Subcutaneous abdominal adipose tissue (tissue), 5 donors: ENCODE results near the gene DYSF.

Experiments
- H3K27ac ChIP-seq: one replicate; pipeline ENCODE4 v1.7.0; 2013; ENCODE audit warnings: low read depth, mild to moderate bottlenecking, inconsistent platforms, low read length, moderate library complexity
- H3K27me3 ChIP-seq, 5 donors: one replicate each; pipeline ENCODE4 v1.7.0; 2013; ENCODE audit warnings: low read length in 5 of 5, inconsistent platforms in 1 of 5; ENCODE audit not compliant: control insufficient read depth in 5 of 5, insufficient read depth in 4 of 5
- H3K36me3 ChIP-seq, 5 donors: one replicate each; pipeline ENCODE4 v1.7.0; 2013; ENCODE audit warnings: low read length in 5 of 5; ENCODE audit not compliant: control insufficient read depth in 5 of 5, insufficient read depth in 5 of 5
- H3K4me1 ChIP-seq, 5 donors: one replicate each; pipeline ENCODE4 v1.7.0; 2013; ENCODE audit warnings: low read length in 5 of 5, mild to moderate bottlenecking in 3 of 5, moderate library complexity in 1 of 5; ENCODE audit not compliant: control insufficient read depth in 5 of 5, insufficient read depth in 5 of 5
- H3K4me3 ChIP-seq, 5 donors: one replicate each; pipeline ENCODE4 v1.7.0; 2013; ENCODE audit warnings: low read length in 5 of 5, low read depth in 1 of 5
- H3K9ac ChIP-seq, 5 donors: one replicate each; pipeline ENCODE4 v1.7.0; 2013; ENCODE audit warnings: low read length in 5 of 5, mild to moderate bottlenecking in 4 of 5, moderate library complexity in 3 of 5
- H3K9me3 ChIP-seq, 5 donors: one replicate each; pipeline ENCODE4 v1.7.0; 2013; ENCODE audit warnings: low read length in 5 of 5; ENCODE audit not compliant: control insufficient read depth in 5 of 5
- donor health status: healthy.
- donor health status: healthy.
- donor health status: healthy.
- donor health status: healthy.
- donor health status: healthy.

Gene DYSF

DNA sequence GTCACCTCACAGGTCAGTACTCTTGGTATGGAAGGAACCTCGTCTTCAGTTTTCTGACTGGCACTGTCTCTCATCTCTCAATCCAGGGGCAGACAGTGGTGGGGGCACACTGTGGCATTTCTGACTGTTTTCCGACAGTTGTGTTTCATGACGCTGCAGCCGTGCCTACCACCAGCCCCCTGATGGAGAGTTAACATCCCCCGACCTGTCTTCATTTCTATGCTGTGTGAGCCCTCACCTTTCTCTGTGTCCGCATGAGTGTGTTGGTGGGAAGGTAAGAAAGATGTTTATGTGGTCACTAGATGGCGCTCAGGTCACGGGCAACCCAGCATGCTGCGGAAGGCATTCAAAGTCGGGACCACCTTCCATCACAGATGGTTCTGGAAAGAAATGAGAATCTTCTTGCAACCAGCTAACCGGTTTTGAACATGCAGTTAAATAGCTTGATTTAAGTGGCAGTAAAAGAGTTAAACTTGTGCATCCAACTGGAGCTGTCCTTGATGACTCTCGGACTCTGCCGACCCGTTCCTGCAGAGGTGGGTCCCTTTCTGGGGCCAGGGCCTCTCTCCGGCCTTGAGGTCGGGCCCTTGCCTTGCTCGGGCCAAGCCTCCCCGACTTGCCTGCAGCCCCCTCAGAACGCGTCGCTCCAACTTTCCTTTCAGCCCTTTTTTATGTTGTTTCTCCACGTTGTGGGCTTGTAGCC, 92.4 kb downstream of the DYSF start:
- Histone ChIP-seq H3K9ac (peak overlapping the region in 1 of 5 donors; percentile 26), H3K9me3 (peaks cover 0 to 5% (median 0%) of the 10 kb centered on the region in 5 donors), H3K27me3 (peaks cover 0 to 5% (median 0%) of the 10 kb centered on the region in 5 donors), H3K36me3 (no peaks in the 10 kb centered on the region), H3K4me3 (peak overlapping the region in 4 of 5 donors; percentile 20 to 49 (median 48)), H3K27ac (no peak overlapping the region), H3K4me1 (peaks cover 0 to 16% (median 7%) of the 10 kb centered on the region in 5 donors)

DNA sequence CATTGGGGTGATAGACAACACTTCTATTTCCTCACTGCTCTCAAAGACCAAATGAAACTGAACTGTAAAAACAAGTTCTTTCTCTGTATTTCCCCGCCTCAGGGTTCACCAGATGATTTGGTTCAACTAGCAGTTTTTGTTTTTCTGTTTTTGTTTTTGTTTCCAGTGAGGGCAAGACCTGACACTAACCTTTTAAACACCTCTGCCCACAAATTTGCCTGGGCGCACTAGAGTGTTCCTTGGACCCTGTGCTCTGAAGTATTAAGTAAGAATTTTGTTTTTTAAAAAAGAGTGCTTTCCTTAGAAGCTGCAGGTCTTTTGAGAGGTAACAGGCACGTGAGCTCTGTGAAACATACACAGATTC, 92.9 kb downstream of the DYSF start:
- Histone ChIP-seq H3K36me3 (peaks cover 0 to 4% (median 0%) of the 10 kb centered on the region in 5 donors), H3K27ac (no peak overlapping the region), H3K4me3 (no peak overlapping the region), H3K4me1 (peaks cover 0 to 16% (median 7%) of the 10 kb centered on the region in 5 donors), H3K9ac (no peak overlapping the region), H3K9me3 (peaks cover 0 to 5% (median 0%) of the 10 kb centered on the region in 5 donors), H3K27me3 (peaks cover 0 to 5% (median 0%) of the 10 kb centered on the region in 5 donors)

DNA sequence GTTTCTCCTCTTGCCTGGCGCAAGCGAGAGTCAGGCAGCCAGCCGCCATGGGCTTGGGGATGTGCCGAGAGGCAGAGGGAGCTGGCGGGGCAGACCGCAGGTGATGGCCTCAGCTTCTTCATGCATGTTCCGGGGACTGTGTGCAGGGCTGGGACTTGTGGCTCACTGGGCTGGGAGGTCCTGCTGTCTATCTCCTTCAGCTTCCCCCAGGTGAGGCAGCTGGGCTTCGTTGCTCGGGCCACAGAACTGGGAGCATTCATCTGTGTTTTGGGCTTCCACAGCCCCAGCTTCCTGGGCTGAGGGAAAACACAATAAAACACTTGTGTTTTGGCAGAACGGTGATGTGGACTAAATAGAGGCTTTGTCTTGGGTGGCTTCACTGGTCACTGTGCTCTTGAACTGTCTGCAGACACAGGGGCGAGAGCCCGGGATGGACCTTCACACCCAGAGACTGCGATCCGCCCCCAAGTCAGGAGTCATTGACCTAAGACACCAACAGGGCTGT, 93.5 kb downstream of the DYSF start:
- no peak overlapping the region for H3K9ac ChIP-seq
- no peak overlapping the region for H3K4me3 ChIP-seq
- peaks cover 0 to 5% (median 0%) of the 10 kb centered on the region in 5 donors for H3K27me3 ChIP-seq
- peaks cover 0 to 6% (median 0%) of the 10 kb centered on the region in 5 donors for H3K36me3 ChIP-seq
- H3K27ac ChIP-seq: no peak overlapping the region
- peaks cover 0 to 16% (median 7%) of the 10 kb centered on the region in 5 donors for H3K4me1 ChIP-seq
- H3K9me3 ChIP-seq: peaks cover 0 to 5% (median 0%) of the 10 kb centered on the region in 5 donors

DNA sequence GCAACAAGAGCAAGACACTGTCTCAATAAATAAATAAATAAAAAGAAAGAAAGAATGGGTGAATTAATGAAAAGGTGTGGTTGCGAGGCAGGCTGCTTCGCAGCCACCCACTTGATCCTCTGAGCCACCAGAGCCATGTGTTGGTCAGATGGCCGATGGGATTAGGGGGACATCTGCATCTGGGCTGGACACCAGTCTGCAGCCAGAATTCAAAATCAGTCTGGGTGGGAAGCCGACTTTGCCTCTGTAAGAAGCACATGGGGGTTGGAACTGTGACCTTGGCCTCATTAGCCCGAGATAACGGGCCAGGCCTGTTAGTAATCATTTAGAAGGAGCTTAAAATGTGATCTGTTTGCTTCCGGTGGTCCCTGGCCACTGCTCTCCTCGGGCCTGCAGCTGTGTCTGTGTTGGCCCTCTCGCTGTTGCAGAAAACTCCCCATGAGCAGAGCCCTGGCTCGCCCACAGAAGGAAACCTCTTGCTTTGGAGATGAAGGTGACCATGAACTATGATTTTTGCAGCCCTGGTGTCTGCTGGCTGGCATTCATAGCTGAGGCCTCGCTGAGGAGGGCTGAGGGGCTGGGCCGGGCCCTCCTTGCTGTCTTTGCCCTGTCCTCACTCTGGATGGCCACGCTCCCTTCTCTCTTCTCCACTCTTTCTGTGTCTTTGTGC, 94.4 kb downstream of the DYSF start:
- H3K4me3 ChIP-seq: no peak overlapping the region
- peaks cover 0 to 16% (median 7%) of the 10 kb centered on the region in 5 donors for H3K4me1 ChIP-seq
- peaks cover 0 to 9% (median 0%) of the 10 kb centered on the region in 5 donors for H3K36me3 ChIP-seq
- H3K27ac ChIP-seq: no peak overlapping the region
- peaks cover 0 to 5% (median 0%) of the 10 kb centered on the region in 5 donors for H3K9me3 ChIP-seq
- H3K9ac ChIP-seq: no peak overlapping the region
- H3K27me3 ChIP-seq: peaks cover 0 to 5% (median 0%) of the 10 kb centered on the region in 5 donors

DNA sequence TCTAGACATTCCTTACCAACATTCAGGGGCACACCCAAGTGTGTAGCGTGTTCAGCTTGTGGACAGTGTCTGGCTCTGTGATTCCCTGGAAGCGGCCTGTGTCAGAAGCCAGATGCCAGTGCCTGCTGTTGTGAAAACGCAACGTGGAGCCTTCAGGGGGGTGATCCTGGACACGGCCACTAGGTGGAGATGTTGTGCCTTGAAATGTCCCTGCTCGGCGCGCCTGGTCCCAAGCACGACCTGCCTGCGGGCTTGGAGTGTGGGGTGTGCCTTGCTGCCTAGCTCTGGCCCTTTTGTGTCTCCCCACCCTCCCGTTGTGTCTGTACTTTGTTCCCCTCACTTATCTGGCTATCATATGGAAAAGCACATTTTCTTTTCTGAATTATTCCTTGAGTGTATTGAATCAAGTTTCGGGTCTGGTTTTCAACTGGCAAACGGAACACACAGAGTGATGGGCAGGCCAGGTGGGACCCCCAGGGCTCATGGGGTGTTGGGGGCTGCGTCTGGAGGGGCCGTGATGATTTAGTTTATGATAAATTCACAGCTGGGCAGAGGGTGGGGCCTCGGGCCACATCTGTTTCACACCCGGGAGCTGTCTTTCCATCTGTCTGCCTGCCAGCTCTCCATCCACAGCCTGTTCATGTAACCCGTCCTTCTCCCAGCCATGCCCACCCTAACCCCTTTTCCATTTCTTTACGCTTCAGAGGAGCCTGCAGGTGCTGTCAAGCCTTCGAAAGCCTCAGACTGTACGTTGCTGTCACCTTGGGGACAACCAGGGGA, 95.5 kb downstream of the DYSF start:
- H3K9me3 ChIP-seq: peaks cover 0 to 5% (median 0%) of the 10 kb centered on the region in 5 donors
- H3K27ac ChIP-seq: no peak overlapping the region
- peaks cover 0 to 16% (median 7%) of the 10 kb centered on the region in 5 donors for H3K4me1 ChIP-seq
- H3K4me3 ChIP-seq: no peak overlapping the region
- peaks cover 0 to 18% (median 5%) of the 10 kb centered on the region in 5 donors for H3K36me3 ChIP-seq
- H3K9ac ChIP-seq: no peak overlapping the region
- peaks cover 0 to 5% (median 0%) of the 10 kb centered on the region in 5 donors for H3K27me3 ChIP-seq

DNA sequence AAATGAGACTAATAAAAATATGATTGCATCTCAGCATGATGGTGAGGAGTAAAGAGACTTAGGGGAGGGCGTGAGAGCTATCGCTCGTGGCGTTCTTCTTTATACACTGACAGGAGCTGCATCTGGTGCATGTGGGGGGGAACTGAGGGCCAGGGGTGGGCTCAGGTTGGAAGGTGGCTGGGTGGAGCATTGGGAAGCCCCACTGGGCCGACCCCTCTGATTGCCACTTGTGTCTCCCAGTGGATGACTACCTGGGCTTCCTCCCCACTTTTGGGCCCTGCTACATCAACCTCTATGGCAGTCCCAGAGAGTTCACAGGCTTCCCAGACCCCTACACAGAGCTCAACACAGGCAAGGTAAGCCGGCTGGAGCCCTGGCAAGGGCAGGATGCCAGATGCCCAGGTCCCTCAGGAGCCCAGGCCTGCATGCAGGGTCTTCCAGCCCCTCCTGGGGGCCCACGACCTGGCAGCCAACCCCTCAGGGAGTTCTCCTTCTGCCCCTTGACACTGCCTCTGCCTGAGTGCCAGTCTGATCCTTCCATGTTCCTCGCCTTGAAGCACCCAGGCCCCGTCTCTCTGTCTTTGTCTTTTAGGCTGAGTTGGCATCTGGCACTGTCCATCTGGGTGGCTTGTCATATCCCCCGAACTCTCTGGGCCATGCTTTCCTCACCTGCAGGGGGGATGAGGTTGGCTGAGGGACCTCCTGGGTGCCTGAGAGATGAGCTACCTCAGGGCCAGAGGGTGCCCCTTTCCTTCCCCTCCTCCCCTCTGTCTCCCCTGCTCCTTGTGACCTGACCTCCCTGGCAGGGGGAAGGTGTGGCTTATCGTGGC, 97.7 kb downstream of the DYSF start:
- peaks cover 0 to 35% (median 12%) of the 10 kb centered on the region in 5 donors for H3K36me3 ChIP-seq
- peaks cover 0 to 5% (median 0%) of the 10 kb centered on the region in 5 donors for H3K9me3 ChIP-seq
- no peak overlapping the region for H3K27ac ChIP-seq
- no peak overlapping the region for H3K9ac ChIP-seq
- H3K4me3 ChIP-seq: no peak overlapping the region
- H3K27me3 ChIP-seq: peaks cover 0 to 5% (median 0%) of the 10 kb centered on the region in 5 donors
- peaks cover 0 to 8% (median 1%) of the 10 kb centered on the region in 5 donors for H3K4me1 ChIP-seq

DNA sequence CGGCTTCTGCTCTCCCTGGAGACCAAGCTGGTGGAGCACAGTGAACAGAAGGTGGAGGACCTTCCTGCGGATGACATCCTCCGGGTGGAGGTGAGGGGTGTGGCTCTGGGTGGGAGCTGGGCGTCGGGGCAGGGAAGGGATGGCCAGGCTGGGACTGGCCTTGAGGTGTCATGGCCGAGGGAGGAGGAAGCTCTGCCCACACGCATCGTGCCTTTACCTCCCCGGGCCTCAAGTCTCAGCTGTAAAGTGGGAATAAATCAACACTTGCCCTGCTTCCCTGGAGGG, 98.2 kb downstream of the DYSF start:
- peaks cover 0 to 5% (median 0%) of the 10 kb centered on the region in 5 donors for H3K9me3 ChIP-seq
- peaks cover 0 to 37% (median 12%) of the 10 kb centered on the region in 5 donors for H3K36me3 ChIP-seq

DNA sequence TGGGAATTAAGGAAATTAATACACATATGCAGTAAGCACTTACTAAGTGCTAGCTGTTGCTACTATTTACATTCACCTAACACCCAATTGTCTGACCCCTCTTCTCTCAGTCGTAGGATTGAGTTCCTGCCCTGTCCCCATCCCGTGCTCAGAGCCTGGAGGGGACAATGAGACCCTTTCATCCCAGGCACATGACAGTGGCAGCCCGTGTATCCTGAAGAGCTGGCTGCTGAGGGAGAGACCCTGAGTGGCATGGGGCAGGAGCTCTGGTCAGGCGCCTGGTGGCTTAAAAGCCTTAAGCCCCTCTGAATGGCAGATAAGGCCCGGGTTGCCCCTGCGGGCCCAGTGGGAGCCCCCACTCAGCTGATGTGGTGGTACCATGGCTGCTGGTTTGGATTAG, 99.0 kb downstream of the DYSF start:
- Histone ChIP-seq H3K36me3 (peaks cover 0 to 37% (median 12%) of the 10 kb centered on the region in 5 donors), H3K27me3 (no peaks in the 10 kb centered on the region), H3K27ac (no peak overlapping the region), H3K9ac (no peak overlapping the region), H3K9me3 (peaks cover 0 to 5% (median 0%) of the 10 kb centered on the region in 5 donors), H3K4me3 (no peak overlapping the region), H3K4me1 (peaks cover 0 to 19% (median 0%) of the 10 kb centered on the region in 5 donors)

More for the DNA sequence above, 98.2 kb downstream of the DYSF start:
- Histone ChIP-seq H3K4me3 (no peak overlapping the region), H3K27me3 (peaks cover 0 to 5% (median 0%) of the 10 kb centered on the region in 5 donors), H3K27ac (no peak overlapping the region), H3K9ac (no peak overlapping the region), H3K4me1 (peaks cover 0 to 14% (median 0%) of the 10 kb centered on the region in 5 donors)

DNA sequence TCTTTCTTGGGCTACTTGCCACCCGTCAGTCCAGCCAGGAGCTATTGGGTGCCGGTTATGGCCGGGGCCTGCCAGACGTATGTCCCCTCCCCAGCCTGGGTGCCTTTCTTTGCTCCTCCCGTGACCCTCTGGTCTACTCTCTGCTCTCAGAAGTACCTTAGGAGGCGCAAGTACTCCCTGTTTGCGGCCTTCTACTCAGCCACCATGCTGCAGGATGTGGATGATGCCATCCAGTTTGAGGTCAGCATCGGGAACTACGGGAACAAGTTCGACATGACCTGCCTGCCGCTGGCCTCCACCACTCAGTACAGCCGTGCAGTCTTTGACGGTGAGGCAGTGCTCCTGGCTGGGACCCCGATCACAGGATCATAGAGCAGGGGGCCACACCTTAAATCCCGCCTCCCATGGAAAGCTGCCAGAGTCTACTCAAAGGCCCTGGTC, 99.5 kb downstream of the DYSF start:
- Histone ChIP-seq H3K9me3 (peaks cover 0 to 5% (median 0%) of the 10 kb centered on the region in 5 donors), H3K4me3 (no peak overlapping the region), H3K36me3 (peaks cover 0 to 37% (median 12%) of the 10 kb centered on the region in 5 donors), H3K4me1 (peaks cover 0 to 19% (median 0%) of the 10 kb centered on the region in 5 donors), H3K27me3 (no peaks in the 10 kb centered on the region), H3K9ac (no peak overlapping the region), H3K27ac (no peak overlapping the region)
